Retina (tissue), 1 donor: Measurements from ENCODE around the gene MYO1A.
A peak's percentile ranks its signal among the peaks of the same experiment; 100 is the strongest.

Source experiments
- DNase-seq: peaks from one replicate; pipeline ENCODE4 v3.0.0-alpha.2; 2016

The MYO1A gene

DNA sequence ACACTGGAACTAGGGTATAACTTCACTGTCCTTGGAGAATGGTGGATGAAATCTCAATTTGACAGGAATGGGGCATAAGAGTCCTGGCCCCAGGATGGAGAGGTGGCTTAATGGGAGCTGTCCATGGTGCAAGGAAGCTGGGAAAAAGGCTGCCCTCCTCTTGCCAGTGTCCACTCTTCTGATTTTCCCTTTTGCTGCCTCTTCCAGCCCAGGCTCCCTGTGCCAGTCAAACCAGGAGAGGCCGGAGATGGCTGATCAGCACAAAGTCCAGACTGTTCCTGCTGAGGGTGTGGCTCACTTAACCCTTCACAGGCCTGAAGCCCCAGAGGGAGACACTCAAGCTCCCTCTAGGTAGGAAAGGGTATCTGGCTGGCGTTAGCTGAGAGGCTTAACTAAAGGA is at the start of gene MYO1A:
TSS of gene MYO1A (minus strand) at position 240 of the 400 bp plus-strand sequence. CDS start 1,806 bp downstream, outside the sequence.
- no peak for DNase-seq

DNA sequence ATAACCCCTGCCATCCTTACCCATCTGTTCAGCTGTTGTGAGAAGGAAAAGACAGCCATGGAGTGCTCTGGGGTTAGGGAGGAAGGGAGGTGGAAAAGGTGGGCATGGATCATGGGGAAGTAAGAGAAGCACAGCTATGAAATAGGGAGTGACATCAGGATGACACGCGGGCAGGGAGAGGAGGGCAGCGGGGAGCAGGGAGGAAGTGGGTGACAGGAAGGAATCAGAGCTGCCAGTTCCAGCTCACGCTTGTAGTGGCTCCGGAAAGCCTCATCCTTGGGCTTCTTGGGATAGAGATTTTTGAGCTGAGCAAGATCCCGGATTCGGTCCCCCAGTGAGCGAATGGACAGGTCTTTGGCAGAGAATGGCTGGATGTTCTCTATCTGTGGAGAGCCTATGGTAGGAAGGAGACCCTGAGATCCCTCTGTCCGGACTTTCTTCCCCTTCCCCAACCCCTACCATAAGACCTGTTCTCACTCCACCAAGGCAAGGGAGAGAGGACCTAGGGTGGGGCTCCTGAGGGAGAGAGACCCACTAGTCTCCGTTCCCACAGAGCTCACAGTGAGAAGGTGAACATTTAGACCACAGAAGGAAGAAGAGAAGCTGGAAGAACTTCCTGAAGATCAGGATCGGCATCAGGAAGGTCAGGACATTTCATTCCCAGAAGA is 49.3 kb upstream of the MYO1A start:
- no peak for DNase-seq

DNA sequence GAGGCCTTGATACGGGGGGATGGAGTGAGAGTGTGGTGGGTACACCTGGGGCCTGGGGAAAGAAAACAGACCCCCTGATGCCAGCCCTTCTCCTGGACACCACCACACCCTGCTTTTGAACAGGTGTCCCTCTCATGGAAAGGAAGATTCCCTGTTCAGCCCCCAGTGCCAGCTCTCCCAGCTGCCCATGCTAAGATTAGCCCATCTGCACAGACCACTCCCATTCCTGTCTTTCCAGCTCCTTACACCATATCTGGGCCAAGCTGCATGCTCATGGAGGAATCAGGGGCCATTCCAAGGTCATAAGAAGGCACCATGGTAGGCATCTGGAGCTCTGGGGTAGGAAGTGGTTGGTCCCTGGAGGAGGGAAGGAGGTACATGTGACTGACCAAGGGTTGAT is 48.6 kb upstream of the MYO1A start:
- no peak for DNase-seq

DNA sequence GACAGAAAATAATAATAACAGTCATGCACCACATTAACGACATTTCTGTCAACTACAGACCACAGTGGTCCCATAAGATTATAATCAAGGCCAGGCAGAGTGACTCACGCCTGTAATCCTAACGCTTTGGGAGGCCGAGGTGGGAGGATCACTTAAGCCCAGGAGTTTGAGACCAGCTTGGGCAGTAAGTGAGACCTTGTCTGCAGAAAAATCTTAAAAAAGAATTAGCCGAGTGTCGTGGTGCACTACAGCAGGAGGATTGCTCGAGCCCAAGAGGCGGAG is 47.6 kb upstream of the MYO1A start:
- no peak for DNase-seq

DNA sequence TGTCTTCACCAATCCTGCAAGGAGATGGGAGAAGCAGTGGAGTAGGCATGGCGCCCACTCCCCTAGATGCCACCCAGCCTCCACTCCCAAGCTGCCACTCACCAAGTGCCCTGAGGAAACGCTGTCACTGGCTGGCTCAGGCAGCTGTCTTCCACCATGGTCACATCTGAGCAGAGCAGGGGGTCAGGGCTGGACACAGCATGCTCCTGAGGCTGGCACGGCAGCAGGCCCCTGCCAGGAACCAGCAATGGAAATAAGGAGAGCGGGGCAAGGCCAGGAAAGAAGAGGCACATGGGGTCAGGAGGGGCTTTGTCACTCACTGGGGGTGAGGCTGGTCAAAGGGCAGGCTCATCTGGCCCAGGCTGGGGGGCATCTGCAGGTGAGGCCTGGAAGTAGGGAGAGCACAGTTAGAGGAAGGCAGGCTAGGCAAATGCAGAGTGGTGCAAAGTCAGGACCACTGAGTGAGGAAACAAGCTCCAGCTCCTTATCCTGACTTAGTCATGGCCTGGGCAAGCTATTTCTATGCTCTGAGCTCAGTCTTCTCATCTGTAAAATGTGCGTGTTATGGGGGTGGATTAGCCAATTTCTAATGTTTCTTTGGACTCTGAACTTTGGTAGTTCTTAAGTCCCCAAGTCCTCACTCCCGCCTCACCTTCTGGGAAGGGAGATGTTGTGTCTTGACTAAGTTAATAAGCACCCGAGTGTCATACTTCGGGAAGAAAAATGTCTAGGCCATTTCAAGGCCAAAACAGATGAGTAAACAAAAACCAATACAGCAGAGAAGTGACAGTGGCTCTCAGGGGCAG is 47.0 kb upstream of the MYO1A start:
- DNase-seq: no peak

DNA sequence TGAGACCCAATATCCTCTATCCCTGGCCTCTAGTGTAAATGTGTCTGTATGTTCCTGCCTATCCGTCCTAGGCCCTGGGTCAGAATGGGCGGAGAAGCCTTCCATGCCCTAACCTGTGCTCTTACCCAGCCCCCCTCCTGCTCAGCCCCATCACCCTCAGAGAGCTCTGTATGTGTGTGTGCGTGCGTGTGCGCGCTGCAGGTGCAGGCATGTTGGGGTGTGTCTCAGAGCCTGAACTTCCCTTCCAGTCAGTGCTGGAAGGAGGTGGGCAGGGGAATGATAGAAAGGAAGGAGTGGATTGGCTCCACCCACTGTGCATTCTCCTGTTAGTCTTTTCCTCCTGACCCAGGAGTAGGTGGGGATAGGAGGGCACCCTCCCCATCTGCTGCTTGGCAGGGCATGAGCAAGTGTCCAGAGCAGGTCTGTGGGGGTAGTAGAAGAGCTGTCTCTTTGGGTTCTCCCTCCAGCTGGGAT is 46.2 kb upstream of the MYO1A start:
- no peak for DNase-seq

DNA sequence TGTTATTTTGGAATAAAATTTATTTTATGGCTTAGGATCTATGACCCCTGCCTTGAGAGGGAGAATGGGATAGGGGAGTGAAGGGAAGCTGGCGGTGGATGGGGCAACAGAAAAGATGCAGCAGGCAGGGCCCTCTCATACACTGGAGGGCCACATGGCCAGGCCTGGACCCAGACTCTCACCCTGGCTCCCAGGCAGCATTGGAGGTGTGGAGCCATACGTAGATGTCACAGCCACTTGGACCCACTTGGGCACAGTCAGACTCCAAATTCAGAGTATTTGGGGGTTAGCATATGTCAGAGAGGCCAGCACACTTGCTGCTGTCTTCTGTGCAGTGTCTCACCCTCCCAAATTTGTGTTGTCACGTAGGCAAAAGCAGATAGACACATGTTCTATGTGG is 45.5 kb upstream of the MYO1A start:
- DNase-seq: no peak

DNA sequence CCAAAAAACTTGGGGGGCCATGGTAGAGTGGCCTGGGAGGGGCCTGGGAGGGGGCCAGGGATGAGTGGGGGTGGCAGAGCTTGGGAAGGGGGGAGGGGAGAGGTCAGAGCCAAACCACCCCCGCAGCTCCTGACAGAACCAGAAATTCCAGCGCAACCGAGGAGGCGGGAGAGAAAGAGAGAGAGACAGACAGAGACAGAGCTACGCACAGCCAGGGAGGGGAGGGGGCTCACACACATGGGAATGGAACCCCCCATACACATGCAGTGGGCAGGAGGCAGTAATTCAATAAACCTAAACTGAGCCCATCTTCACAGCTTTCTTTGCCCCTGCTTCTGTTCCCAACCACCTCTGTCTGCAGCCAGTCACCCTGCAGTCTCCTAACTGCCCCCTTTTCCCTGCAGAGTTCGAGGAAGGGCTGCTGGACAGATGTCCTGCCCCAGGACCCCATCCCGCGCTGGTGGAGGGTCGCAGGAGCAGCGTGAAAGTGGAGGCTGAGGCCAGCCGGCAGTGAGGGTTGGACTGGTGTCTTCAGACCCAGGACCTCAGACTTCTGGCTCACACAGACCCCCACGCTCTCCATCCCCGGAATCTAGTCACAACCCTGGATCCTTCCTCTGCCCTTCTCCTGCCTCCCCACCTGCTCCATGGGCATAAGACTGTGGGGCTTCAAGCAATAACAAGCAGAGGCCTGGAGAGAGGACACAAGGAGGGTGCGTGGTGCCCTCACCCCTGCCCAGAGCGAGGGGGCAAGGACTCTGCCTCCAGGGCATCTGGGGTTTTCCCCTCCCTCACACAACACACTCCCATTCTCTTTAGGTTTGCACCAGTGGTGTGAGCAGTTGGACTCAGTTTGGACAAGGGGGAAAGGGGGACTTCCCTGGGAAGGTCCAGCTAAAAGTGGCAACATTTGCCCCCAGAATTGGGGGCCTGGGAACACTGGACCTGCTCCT is 44.6 kb upstream of the MYO1A start:
- no peak for DNase-seq

DNA sequence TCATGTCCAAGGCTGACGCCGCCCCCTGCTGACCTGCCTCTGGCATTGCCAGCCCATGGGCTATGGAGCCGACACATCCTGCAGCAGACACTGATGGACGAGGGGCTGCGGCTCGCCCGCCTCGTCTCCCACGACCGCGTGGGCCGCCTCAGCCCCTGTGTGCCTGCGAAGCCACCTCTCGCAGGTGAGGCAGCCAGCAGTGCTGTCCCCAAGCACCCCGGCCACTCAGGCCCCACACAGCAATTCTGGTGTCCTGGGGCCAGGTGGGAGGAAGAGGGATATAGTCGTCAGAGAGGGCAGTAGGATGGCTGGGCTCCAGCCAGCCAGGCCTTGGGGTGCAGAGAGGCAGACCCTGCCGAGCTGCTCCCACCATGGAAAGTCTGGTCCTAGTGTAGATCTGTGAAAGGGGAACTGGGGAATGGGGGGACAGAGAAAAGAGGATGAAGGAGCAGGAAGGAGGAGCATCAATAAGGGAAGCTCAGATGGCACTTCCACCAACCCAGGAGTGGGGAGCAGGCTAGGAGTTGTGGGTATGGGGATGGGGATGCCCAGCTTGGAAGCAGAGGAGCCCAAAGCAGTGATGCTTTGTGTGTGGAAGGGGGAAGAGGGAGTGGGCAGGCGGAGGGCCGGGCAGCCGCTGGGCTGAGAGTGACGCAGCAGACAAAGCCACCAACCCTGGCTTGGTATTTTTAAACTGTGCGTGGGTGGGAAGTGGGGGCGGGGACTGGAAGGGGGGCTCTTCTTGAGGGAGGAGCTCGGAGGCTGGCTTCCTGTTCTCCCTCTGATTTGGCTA is 43.7 kb upstream of the MYO1A start:
- peak; percentile 33 for DNase-seq

DNA sequence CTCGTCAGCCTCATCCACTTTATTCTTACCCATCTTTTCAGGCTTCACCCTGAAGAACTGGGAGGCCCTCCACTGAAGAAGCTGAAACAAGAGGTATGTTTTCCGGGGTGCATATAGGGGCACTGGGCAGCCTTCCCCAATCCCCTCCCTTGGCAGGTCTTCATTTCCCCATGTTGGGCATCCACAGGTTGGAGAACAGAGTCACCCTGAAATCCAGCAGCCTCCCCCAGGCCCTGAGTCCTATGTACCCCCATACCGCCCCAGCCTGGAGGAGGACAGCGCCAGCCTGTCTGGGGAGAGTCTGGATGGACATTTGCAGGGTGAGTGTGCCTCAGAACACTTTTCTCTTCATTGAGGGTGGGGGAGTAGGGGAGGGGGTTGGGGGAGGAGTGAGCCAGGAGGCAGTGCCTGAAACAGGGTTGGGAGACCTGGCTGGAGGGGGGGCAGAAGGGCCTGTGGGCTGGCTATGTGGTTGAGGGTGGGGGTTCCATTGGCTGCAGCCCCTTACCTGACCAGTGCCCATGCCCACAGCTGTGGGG is 43.0 kb upstream of the MYO1A start:
- no peak for DNase-seq

DNA sequence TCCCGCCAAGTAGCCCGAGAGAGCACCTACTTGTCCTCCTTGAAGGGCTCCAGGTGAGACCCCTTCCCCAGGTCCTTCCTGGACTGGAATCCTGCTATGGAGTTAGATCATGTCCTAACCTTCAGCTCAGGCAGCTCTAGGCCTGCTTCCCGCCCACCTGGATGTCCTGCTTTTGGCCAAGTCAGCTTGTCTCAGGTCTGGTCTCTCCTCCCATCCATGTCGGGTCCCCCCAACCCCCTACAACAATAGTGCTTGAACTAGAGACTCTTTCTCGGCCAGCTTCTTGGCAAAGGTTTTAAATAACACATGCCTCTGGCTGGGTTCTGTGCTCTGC is 42.6 kb upstream of the MYO1A start:
- no peak for DNase-seq

DNA sequence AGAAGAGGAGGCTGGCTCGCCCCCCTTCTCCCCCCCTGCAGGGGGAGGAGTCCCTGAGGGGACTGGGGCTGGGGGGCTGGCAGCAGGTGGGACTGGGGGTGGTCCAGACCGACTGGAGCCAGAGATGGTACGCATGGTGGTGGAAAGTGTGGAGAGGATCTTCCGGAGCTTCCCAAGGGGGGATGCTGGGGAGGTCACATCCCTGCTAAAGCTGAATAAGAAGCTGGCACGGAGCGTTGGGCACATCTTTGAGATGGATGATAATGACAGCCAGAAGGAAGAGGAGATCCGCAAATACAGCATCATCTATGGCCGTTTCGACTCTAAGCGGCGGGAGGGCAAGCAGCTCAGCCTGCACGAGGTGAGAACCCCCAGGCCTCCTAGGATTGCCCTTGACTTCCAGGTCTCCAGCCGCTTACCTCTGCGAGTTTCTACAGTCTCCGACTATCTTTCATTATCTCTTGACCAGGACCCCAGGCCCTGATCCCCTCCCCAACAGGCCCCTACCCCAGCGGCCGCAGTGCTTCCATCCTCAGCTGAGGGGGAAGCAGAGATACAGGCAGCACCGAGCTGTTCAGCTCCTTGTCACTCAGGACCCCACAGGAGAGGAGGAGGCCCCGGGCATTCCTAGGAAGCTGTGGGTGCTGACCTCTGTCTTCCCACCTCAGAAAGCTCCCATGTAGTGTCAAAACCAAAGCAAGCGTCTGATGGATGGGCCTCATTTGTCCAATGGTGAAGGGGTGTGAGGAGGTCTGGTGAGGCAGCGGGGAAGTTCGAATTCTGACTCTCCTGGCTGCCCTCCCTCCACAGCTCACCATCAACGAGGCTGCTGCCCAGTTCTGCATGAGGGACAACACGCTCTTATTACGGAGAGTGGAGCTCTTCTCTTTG is 42.0 kb upstream of the MYO1A start:
- DNase-seq: no peak

DNA sequence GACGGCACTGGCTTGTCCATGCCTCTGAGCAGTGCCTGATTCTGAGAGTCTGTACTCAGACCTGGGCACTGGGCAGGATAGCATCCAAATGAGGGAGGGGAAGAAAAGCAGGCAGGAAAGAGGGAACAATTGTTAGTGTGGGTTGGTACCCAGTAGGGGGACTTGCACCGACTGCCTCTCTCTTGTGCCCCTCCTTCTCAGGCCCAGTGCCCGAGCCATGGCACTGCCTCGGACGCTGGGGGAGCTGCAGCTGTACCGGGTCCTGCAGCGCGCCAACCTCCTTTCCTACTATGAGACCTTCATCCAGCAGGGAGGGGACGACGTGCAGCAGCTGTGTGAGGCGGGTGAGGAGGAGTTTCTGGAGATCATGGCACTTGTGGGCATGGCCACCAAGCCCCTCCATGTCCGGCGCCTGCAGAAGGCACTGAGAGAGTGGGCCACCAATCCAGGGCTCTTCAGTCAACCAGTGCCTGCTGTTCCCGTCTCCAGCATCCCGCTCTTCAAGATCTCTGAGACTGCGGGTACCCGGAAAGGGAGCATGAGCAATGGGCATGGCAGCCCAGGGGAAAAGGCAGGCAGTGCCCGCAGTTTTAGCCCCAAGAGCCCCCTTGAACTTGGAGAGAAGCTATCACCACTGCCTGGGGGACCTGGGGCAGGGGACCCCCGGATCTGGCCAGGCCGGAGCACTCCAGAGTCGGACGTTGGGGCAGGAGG is 41.2 kb upstream of the MYO1A start:
- DNase-seq: no peak

DNA sequence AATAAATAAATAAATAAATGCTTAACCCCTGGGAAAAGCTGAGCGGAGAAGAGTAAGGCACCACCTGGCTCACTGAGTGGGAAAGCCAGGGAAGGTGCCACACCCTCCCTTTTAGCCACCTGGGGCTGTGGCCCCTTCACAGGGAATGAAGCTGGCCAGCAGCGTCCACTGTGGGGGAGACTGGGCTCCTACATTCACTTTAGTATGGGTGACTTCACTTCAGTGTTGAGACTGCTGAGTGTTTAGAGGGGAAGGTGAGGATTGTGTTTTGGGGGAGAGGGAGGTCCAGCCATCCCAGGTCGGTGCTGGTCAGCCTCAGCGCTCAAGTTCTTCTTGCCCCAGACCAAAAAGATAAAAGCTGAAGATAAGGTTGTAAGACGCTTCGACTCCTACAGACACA is 40.6 kb upstream of the MYO1A start:
- DNase-seq: no peak

DNA sequence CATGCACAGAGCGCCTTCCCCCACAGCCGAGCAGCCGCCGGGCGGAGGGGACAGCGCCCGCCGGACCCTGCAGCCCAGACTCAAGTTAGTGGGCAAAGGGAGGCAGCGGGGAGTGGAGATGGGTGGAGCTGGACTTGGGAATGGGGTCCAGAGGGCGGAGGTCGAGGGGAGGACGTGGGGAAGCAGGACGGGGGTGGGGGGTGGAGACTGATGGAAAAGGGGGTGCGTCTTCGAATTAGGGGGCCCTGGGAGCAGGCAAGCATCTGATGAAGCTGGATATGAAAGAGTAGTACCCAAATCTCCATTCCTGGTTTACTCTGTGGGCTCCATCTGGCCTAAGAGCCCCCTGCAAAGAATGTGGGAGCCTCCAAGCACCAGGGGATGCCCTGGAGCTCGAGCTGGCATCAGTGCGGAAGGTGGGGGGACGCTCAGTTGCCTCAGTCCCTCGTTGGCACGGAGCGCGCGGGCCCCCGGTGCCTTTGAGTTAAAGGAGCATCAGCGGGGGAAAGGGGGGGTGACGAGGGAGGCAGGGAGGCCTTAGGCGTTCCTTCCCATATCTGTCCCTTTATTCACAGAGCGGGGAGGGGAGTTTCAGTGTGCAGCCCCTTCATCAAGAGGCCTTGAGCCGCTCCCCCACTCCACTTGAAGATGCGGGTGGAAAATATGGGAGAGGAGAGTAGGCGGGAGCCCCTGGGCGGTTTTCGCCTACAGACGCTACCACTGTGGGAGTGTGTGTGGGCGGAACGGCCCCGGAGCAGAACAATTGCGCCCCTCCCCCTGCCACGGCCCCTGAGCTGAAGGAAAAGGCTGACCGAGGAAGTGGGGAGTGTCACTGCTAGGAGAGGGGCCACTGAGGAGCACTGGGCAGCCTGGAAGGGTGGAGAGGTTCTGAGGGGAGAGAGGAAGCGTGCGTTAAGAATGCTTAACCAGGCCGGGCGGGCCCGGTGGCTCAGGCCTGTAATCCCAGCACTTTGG is 39.6 kb upstream of the MYO1A start:
- DNase-seq: peak; percentile 87

DNA sequence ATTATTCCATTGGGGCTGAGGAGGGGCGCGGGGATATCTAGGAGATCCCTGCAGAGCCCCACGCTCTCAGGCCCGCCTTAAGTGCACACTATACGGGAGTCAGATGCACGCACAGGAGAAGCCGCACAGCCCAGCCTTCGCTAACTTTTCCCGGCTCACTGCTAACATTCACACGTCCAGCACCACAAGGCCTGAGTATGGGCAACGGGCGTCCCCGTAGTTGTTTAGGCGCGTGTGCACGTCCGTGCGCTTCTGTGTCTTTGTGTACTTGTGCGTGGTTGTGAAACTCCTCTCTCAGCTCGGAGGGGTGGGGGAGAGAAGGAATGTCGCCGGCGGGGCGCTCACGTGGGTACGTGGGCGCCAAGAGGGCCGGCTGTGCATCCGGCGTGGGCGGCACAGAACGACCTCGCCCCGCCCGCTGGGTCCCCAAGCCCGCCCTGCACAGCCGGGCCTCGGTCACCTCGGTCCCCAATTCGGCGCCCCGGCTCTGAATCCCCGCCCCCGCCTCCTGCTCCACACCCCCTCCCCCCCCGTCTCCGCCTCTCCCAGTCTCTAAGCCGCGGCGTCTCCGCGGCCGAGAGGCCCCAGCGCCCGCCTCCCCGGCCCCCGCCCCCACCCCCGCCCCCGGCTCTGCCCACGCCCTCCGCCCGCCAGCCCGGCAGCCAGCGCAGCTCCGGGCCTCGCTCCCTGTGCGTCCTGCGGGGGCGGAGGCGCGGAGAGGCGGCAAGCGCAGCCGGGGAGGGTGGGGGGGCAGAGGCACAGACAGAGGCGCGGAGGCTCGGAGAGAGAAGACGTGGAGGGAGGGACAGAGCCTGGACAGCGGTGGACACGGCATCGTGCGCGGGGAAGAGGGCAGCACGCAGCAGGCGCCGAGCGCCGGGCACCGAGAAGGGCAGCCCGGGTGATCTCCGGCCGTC is 38.7 kb upstream of the MYO1A start, which contains the start of gene NAB2:
TSS of gene NAB2 (plus strand) at position 761 of the 917 bp plus-strand sequence. CDS start 158 bp downstream, outside the sequence.
- peak; percentile 92 for DNase-seq

DNA sequence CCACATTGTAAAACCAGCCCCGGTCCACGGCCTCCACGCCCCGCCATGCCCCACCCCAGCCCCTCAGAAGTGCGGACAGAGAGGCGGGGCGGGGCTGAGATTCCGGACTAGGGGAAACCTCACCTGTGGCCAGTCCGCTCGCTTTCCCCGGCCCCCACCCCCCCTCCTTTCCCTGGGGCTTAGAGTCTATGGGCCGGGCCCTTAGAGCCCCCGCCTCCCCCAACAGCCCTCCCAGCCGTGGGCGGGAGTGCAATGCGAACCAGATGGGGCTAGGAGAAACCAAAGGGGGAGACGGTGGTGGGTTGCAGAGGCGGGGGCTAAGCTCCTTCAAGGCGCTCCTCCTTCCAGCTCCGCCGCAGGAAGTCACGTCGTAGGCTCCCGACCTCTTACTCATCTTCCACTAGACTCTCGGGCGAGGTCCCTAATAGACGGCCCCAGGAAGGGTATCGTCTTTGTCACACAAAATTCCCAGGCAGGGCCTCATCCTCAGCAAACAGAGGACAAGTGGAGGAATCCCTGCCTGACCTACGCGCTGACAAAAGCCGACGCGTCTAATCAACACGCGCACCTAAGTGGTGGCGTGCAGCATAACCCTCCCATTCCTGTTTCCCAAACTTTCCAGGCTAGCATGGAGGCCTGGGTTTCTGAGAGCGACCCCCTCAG is 37.9 kb upstream of the MYO1A start:
- DNase-seq: no peak
